SK-N-SH (cell line): ENCODE results near the gene TAOK2.

Experiments
- CTCF ChIP-seq: fragments of 200-600 bp; sonication (generic); IDR thresholded peaks from 2 replicates; pipeline ENCODE4 v1.6.1; 2017; ENCODE audit warnings: antibody characterized with exemption, mild to moderate bottlenecking, moderate library complexity
- EP300 ChIP-seq, 2 experiments: IDR thresholded peaks; 2 replicates each; pipeline versions ENCODE4 v1.4.0 to v1.6.1; 2012; ENCODE audit warnings: borderline replicate concordance in 1 of 2, low read depth in 1 of 2, low read length in 1 of 2
- FOXJ3 ChIP-seq: sonication (generic); formaldehyde crosslinking; IDR thresholded peaks from 2 replicates; pipeline ENCODE4 v1.5.1; 2020; ENCODE audit warnings: mild to moderate bottlenecking, missing genetic modification reagents
- GABPA ChIP-seq: IDR thresholded peaks from 2 replicates; pipeline ENCODE4 v1.4.0; 2012; ENCODE audit warnings: low read depth, mild to moderate bottlenecking
- JUND ChIP-seq: IDR thresholded peaks from 2 replicates; pipeline ENCODE4 v1.4.0; 2012
- NRF1 ChIP-seq: IDR thresholded peaks from 2 replicates; pipeline ENCODE4 v1.6.1; 2012; ENCODE audit warnings: low read depth, mild to moderate bottlenecking, low read length
- POLR2AphosphoS5 ChIP-seq: IDR thresholded peaks from 2 replicates; pipeline ENCODE4 v1.6.1; 2012; ENCODE audit warnings: low read depth, low read length
- RCOR1 ChIP-seq: fragments of 150-350 bp; IDR thresholded peaks from 2 replicates; pipeline ENCODE4 v1.6.1; 2017; ENCODE audit warnings: antibody characterized with exemption, low read length
- RFX5 ChIP-seq: IDR thresholded peaks from 2 replicates; pipeline ENCODE4 v1.6.1; 2012; ENCODE audit warnings: mild to moderate bottlenecking, improper control_type of control experiment, low read length
- TAF1 ChIP-seq: IDR thresholded peaks from 2 replicates; pipeline ENCODE4 v1.6.1; 2012; ENCODE audit warnings: low read depth, mild to moderate bottlenecking, low read length, moderate library complexity, borderline replicate concordance
- USF2 ChIP-seq: fragments of 150-350 bp; IDR thresholded peaks from 2 replicates; pipeline ENCODE4 v1.6.1; 2017; ENCODE audit warnings: antibody characterized with exemption, low read length, low read depth, borderline replicate concordance
- YY1 ChIP-seq: IDR thresholded peaks from 2 replicates; pipeline ENCODE4 v1.4.0; 2012; ENCODE audit warnings: low read depth, mild to moderate bottlenecking
- TF ChIP-seq, protein P1 (sequence below): IDR thresholded peaks from 2 replicates; pipeline ENCODE4 v1.6.1; 2012; ENCODE audit warnings: mild to moderate bottlenecking, low read depth, low read length, moderate library complexity

DNA sequence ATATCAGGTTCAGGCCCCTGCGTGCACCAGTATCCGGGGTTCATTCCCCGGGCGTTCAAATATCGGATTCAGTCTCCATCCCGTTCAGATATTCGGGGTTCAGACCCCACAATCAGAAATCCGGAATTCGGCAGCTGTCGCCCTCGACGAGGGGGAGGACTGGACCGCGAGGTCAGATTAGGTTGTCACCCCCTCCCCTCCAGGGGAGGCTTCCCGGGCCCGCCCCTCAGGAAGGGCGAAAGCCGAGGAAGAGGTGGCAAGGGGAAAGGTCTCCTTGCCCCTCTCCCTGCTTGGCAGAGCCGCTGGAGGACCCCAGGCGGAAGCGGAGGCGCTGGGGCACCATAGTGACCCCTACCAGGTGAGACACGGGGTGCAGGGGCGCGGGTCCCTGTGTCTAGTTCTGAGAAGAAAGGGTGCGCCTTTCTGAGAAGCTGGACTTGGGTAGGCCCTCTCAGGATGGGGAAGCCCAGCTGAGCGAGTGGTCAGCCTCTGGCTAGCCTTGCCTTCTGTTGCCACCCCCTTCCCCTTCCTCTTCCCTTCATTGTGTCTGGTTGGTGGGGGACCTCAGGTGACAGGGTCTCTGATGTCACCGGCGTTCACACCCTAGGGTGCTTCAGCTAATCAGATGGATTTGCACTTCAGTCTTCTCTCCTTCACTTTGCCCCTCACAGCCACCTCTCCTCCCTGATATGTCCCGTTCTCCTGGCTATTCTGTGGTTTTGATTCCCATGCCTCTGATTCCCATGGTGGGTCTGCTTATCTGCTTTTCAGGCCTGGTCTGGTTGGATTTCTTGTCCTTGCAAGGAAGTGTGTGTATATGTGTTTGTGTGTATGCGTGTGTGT is 844 bp downstream of the TAOK2 start:
- TF ChIP-seq YY1: no peak
- TF ChIP-seq CTCF: no peak
- no peak for TF ChIP-seq RFX5
- TF ChIP-seq RCOR1: no peak
- TF ChIP-seq NRF1: no peak
- no peak for TF ChIP-seq EP300 (IDR thresholded peaks at IDR 0.05; ENCODE audit: borderline replicate concordance in 1 of 2, low read depth in 1 of 2, low read length in 1 of 2)
- TF ChIP-seq JUND: no peak
- TF ChIP-seq GABPA: no peak
- TF ChIP-seq USF2: no peak
- TF ChIP-seq, protein P1, sequence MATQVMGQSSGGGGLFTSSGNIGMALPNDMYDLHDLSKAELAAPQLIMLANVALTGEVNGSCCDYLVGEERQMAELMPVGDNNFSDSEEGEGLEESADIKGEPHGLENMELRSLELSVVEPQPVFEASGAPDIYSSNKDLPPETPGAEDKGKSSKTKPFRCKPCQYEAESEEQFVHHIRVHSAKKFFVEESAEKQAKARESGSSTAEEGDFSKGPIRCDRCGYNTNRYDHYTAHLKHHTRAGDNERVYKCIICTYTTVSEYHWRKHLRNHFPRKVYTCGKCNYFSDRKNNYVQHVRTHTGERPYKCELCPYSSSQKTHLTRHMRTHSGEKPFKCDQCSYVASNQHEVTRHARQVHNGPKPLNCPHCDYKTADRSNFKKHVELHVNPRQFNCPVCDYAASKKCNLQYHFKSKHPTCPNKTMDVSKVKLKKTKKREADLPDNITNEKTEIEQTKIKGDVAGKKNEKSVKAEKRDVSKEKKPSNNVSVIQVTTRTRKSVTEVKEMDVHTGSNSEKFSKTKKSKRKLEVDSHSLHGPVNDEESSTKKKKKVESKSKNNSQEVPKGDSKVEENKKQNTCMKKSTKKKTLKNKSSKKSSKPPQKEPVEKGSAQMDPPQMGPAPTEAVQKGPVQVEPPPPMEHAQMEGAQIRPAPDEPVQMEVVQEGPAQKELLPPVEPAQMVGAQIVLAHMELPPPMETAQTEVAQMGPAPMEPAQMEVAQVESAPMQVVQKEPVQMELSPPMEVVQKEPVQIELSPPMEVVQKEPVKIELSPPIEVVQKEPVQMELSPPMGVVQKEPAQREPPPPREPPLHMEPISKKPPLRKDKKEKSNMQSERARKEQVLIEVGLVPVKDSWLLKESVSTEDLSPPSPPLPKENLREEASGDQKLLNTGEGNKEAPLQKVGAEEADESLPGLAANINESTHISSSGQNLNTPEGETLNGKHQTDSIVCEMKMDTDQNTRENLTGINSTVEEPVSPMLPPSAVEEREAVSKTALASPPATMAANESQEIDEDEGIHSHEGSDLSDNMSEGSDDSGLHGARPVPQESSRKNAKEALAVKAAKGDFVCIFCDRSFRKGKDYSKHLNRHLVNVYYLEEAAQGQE: no peak
- TF ChIP-seq FOXJ3: no peak
- no peak for TF ChIP-seq POLR2AphosphoS5
- TF ChIP-seq TAF1: no peak
